ENCODE results near the gene PGAP3.

PGAP3 gene

DNA sequence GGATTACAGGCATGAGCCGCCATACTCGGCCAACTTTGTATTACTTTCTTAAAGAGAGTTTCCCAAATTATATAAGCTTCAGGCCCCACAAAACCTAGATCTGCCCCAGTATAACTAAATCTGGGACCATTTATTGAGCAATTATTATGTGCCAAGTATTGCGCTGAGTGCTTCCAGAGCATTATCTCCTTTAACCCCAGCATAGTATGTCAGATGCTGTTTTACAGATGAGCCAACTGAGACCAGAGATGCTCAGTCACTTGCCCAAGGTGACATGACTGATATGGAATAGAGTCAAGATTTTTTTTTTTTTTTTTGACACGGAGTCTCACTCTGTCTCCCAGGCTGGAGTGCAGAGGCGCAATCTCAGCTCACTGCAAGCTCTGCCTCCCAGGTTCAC lies 10.1 kb upstream of the PGAP3 start (continued):
- TF ChIP-seq, protein P1, sequence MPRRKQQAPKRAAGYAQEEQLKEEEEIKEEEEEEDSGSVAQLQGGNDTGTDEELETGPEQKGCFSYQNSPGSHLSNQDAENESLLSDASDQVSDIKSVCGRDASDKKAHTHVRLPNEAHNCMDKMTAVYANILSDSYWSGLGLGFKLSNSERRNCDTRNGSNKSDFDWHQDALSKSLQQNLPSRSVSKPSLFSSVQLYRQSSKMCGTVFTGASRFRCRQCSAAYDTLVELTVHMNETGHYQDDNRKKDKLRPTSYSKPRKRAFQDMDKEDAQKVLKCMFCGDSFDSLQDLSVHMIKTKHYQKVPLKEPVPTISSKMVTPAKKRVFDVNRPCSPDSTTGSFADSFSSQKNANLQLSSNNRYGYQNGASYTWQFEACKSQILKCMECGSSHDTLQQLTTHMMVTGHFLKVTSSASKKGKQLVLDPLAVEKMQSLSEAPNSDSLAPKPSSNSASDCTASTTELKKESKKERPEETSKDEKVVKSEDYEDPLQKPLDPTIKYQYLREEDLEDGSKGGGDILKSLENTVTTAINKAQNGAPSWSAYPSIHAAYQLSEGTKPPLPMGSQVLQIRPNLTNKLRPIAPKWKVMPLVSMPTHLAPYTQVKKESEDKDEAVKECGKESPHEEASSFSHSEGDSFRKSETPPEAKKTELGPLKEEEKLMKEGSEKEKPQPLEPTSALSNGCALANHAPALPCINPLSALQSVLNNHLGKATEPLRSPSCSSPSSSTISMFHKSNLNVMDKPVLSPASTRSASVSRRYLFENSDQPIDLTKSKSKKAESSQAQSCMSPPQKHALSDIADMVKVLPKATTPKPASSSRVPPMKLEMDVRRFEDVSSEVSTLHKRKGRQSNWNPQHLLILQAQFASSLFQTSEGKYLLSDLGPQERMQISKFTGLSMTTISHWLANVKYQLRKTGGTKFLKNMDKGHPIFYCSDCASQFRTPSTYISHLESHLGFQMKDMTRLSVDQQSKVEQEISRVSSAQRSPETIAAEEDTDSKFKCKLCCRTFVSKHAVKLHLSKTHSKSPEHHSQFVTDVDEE (CRISPR knock-in tag; IDR thresholded peaks at IDR 0.05), result no peak
- TF ChIP-seq GLIS3 (CRISPR knock-in tag; IDR thresholded peaks at IDR 0.05), result no peak
- TF ChIP-seq ESRRG (CRISPR knock-in tag; IDR thresholded peaks at IDR 0.05), result no peak
- TF ChIP-seq, protein P2, sequence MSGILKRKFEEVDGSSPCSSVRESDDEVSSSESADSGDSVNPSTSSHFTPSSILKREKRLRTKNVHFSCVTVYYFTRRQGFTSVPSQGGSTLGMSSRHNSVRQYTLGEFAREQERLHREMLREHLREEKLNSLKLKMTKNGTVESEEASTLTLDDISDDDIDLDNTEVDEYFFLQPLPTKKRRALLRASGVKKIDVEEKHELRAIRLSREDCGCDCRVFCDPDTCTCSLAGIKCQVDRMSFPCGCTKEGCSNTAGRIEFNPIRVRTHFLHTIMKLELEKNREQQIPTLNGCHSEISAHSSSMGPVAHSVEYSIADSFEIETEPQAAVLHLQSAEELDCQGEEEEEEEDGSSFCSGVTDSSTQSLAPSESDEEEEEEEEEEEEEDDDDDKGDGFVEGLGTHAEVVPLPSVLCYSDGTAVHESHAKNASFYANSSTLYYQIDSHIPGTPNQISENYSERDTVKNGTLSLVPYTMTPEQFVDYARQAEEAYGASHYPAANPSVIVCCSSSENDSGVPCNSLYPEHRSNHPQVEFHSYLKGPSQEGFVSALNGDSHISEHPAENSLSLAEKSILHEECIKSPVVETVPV (CRISPR knock-in tag; IDR thresholded peaks at IDR 0.05), result no peak
- no peak for TF ChIP-seq ZFP3 (CRISPR knock-in tag; IDR thresholded peaks at IDR 0.05)
- TF ChIP-seq CSDC2 (CRISPR knock-in tag; IDR thresholded peaks at IDR 0.05), result no peak
- no peak for TF ChIP-seq RARB (CRISPR knock-in tag; IDR thresholded peaks at IDR 0.05)
- no peak for TF ChIP-seq ZNF565 (CRISPR knock-in tag; conservative IDR thresholded peaks at IDR 0.05; ENCODE audit: low read depth)
- TF ChIP-seq, protein P3, sequence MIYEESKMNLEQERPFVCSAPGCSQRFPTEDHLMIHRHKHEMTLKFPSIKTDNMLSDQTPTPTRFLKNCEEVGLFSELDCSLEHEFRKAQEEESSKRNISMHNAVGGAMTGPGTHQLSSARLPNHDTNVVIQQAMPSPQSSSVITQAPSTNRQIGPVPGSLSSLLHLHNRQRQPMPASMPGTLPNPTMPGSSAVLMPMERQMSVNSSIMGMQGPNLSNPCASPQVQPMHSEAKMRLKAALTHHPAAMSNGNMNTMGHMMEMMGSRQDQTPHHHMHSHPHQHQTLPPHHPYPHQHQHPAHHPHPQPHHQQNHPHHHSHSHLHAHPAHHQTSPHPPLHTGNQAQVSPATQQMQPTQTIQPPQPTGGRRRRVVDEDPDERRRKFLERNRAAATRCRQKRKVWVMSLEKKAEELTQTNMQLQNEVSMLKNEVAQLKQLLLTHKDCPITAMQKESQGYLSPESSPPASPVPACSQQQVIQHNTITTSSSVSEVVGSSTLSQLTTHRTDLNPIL (CRISPR knock-in tag; IDR thresholded peaks at IDR 0.05; ENCODE audit: low read depth), result no peak

DNA sequence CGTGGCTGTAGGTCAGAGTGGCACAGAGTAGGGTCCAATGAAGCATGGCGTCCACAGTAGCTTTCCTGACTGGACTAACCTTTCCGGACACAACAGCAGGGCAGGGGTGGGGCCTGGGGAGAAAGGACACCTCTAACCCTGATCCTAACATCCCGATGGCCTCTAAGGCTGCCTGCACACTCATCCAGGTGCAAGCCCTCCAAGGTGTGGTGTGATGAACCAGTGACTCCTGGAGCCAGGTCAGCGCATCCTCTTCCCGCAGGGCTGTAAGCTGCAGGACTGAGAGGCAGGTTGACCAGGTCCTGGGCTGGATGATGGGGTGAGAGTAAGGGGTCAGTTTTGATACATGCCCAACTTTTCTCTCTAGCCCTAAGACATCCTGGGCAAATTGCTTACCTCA lies 8.9 kb upstream of the PGAP3 start:
- ATAC-seq, result no peak
- TF ChIP-seq ARNTL (CRISPR knock-in tag; IDR thresholded peaks at IDR 0.05; ENCODE audit: borderline replicate concordance, low read depth) (no peak), GLIS3 (CRISPR knock-in tag; IDR thresholded peaks at IDR 0.05) (no peak)

DNA sequence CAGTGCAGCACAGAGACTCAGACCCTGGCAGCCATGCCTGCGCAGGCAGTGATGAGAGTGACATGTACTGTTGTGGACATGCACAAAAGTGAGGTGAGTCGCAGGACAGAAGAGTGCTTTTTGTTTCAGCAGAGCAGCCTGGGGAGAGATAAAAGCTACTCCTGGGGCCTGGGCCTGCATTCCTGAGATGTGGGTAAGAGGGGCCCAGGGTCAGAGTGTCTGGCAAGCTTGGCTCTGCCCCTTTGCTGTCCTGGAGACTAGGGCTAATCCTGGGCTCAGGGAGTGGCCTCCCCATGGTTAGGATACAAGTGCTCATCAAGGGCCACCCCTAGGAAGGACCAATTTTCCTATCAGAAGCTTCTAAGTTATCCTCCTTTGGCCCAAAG lies 7.2 kb upstream of the PGAP3 start:
- TF ChIP-seq, protein P2 (CRISPR knock-in tag; IDR thresholded peaks at IDR 0.05), result no peak
- TF ChIP-seq ESRRG (CRISPR knock-in tag; IDR thresholded peaks at IDR 0.05), result no peak
- ATAC-seq, result no peak

DNA sequence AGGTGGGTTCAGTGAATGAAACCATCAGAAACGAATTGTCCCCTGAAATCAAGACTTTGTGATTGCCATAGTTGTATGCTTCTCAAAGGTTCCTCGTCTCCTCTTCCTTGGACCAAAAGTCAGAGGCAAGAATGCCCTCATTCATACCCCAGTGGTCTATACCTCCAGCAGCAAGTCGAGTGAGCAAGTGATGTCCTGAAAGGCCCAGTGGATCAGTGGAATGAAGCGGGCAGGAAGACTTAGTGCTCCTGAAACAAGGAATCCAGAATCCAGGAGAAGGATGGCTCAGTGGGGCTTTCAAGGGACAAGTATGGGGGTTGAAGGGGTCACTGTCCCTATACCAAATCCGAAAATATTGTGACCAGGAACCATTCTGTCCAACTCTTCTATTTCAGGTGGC lies 6.7 kb upstream of the PGAP3 start:
- no peak for TF ChIP-seq ZFP30 (CRISPR knock-in tag; IDR thresholded peaks at IDR 0.05)
- TF ChIP-seq, protein P3 (CRISPR knock-in tag; IDR thresholded peaks at IDR 0.05; ENCODE audit: low read depth), result no peak
- no peak for ATAC-seq

DNA sequence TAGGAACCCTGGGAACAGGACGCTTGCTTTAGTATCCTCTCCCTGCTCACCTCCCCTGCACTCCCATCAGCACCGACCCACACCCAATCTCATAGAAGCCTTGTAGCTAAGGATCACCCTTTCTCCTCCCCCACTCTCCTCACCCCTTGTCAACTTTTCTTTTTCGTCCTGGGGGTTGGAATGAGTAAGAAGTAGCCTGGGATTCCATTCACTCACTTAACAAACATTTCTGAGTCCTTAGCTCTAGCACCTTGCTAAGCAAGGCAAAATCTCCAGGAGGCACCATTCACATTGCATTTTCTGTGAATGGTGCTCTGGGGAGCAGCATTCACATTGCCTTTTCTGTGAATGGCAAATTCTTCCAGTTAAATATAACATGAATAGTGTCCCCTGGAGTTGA lies 1.1 kb upstream of the PGAP3 start:
- no peak for ATAC-seq
- TF ChIP-seq, protein P2 (CRISPR knock-in tag; IDR thresholded peaks at IDR 0.05), result no peak
- no peak for TF ChIP-seq ISL1 (CRISPR knock-in tag; IDR thresholded peaks at IDR 0.05)
- TF ChIP-seq, protein P4, sequence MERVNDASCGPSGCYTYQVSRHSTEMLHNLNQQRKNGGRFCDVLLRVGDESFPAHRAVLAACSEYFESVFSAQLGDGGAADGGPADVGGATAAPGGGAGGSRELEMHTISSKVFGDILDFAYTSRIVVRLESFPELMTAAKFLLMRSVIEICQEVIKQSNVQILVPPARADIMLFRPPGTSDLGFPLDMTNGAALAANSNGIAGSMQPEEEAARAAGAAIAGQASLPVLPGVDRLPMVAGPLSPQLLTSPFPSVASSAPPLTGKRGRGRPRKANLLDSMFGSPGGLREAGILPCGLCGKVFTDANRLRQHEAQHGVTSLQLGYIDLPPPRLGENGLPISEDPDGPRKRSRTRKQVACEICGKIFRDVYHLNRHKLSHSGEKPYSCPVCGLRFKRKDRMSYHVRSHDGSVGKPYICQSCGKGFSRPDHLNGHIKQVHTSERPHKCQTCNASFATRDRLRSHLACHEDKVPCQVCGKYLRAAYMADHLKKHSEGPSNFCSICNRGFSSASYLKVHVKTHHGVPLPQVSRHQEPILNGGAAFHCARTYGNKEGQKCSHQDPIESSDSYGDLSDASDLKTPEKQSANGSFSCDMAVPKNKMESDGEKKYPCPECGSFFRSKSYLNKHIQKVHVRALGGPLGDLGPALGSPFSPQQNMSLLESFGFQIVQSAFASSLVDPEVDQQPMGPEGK (CRISPR knock-in tag; IDR thresholded peaks at IDR 0.05; ENCODE audit: borderline replicate concordance), result no peak
- TF ChIP-seq RARB (CRISPR knock-in tag; IDR thresholded peaks at IDR 0.05), result no peak
- TF ChIP-seq, protein P3 (CRISPR knock-in tag; IDR thresholded peaks at IDR 0.05; ENCODE audit: low read depth), result no peak

Measured in SK-N-SH treated with all-trans-retinoic acid at 6 μM for 48 hours (cell line).